HEK293T (cell line): ENCODE results near the gene LTK.

Experiments
- CTCF ChIA-PET: fragments of 350-600 bp; formaldehyde crosslinking; extraction: SDS; loops from one replicate; lab custom pipeline; 2021; ENCODE audit warnings: antibody characterized with exemption, inconsistent platforms; lab: Yijun Ruan, JAX
- POLR2A ChIA-PET: fragments of 350-600 bp; formaldehyde crosslinking; extraction: SDS; loops from one replicate; lab custom pipeline; 2020; ENCODE audit warnings: antibody characterized with exemption, inconsistent platforms; lab: Yijun Ruan, JAX
- DNase-seq: peaks from one replicate; pipeline ENCODE4 v3.0.0; 2012; ENCODE audit warnings: mixed read lengths; ENCODE audit errors: extremely low spot score
- ARNT ChIP-seq: fragments of 450-650 bp; IDR thresholded peaks from 2 replicates; pipeline ENCODE4 v1.6.1; 2017; ENCODE audit warnings: mild to moderate bottlenecking
- BHLHE40 ChIP-seq: fragments of 450-650 bp; IDR thresholded peaks from 2 replicates; pipeline ENCODE4 v1.6.1; 2016; ENCODE audit warnings: mild to moderate bottlenecking, moderate library complexity, borderline replicate concordance
- CTBP1 ChIP-seq: fragments of 450-650 bp; IDR thresholded peaks from 2 replicates; pipeline ENCODE4 v1.6.1; 2016; ENCODE audit warnings: borderline replicate concordance
- ELF4 ChIP-seq: fragments of 450-650 bp; IDR thresholded peaks from 2 replicates; pipeline ENCODE4 v1.6.1; 2017; ENCODE audit warnings: antibody characterized with exemption
- FOXA1 ChIP-seq: fragments of 450-650 bp; IDR thresholded peaks from 2 replicates; pipeline ENCODE4 v1.6.1; 2016; ENCODE audit warnings: mild to moderate bottlenecking
- FOXK2 ChIP-seq: fragments of 450-650 bp; IDR thresholded peaks from 2 replicates; pipeline ENCODE4 v1.6.1; 2016; ENCODE audit warnings: mild to moderate bottlenecking
- FOXM1 ChIP-seq: fragments of 450-650 bp; IDR thresholded peaks from 2 replicates; pipeline ENCODE4 v1.6.1; 2017; ENCODE audit warnings: mild to moderate bottlenecking, borderline replicate concordance
- HDGF ChIP-seq: fragments of 450-650 bp; IDR thresholded peaks from 2 replicates; pipeline ENCODE4 v1.6.1; 2017; ENCODE audit warnings: antibody characterized with exemption, borderline replicate concordance
- L3MBTL2 ChIP-seq: fragments of 450-650 bp; conservative IDR thresholded peaks from 2 replicates; pipeline ENCODE4 v1.6.1; 2016; ENCODE audit warnings: mild to moderate bottlenecking
- LEF1 ChIP-seq: fragments of 450-650 bp; IDR thresholded peaks from 2 replicates; pipeline ENCODE4 v1.6.1; 2017; ENCODE audit warnings: mild to moderate bottlenecking, borderline replicate concordance
- NFRKB ChIP-seq: fragments of 450-650 bp; IDR thresholded peaks from 2 replicates; pipeline ENCODE4 v1.6.1; 2016; ENCODE audit warnings: mild to moderate bottlenecking, moderate library complexity
- PKNOX1 ChIP-seq: fragments of 450-650 bp; IDR thresholded peaks from 2 replicates; pipeline ENCODE4 v1.6.1; 2016
- SP1 ChIP-seq: fragments of 450-650 bp; IDR thresholded peaks from 2 replicates; pipeline ENCODE4 v1.6.1; 2017
- SUZ12 ChIP-seq: fragments of 450-650 bp; IDR thresholded peaks from 2 replicates; pipeline ENCODE4 v1.6.1; 2016; ENCODE audit warnings: mild to moderate bottlenecking
- TARDBP ChIP-seq: fragments of 450-650 bp; IDR thresholded peaks from 2 replicates; pipeline ENCODE4 v1.6.1; 2016
- ZNF384 ChIP-seq: fragments of 450-650 bp; IDR thresholded peaks from 2 replicates; pipeline ENCODE4 v1.6.1; 2016

Gene LTK

GRCh38 chr15:41544650-41545015 lies 31.0 kb upstream of the LTK start:
- no peak for DNase-seq
- ChIA-PET POLR2A (interaction anchor here (0.7 to 1.7 kb wide), 11 partner anchors 8 to 183 kb away, joined by 3 to 6 read pairs (median 3); no protein-coding TSS in a partner anchor), CTCF (interaction anchor here (0.6 to 0.8 kb wide), 2 partner anchors 14 to 79 kb away, joined by 3 read pairs; no protein-coding TSS in a partner anchor)
- TF ChIP-seq FOXA1 (no peak), PKNOX1 (no peak), TARDBP (no peak), SUZ12 (no peak), CTBP1 (no peak), L3MBTL2 (no peak), LEF1 (no peak), HDGF (no peak), ZNF384 (no peak), BHLHE40 (no peak), ELF4 (no peak), SP1 (no peak), ARNT (no peak), NFRKB (no peak), FOXK2 (no peak)

- CTCF ChIA-PET = no interaction called here
- TF ChIP-seq SP1 (no peak), FOXM1 (no peak), ZNF384 (no peak), CTBP1 (no peak), FOXK2 (no peak), FOXA1 (no peak), TARDBP (no peak), HDGF (no peak), BHLHE40 (no peak), ELF4 (no peak), ARNT (no peak), NFRKB (no peak)
- POLR2A ChIA-PET = interaction anchor here (0.7 to 1.7 kb wide), 8 partner anchors 9 to 62 kb away, joined by 3 to 6 read pairs (median 6); no protein-coding TSS in a partner anchor
- DNase-seq = no peak
Measured at GRCh38 chr15:41543521-41543870, 29.9 kb upstream of the LTK start.

GRCh38 chr15:41536866-41537265 lies 23.2 kb upstream of the LTK start:
- ChIA-PET CTCF (no interaction called here), POLR2A (no interaction called here)
- TF ChIP-seq TARDBP (no peak), SP1 (no peak), FOXM1 (no peak)
- DNase-seq = no peak

GRCh38 chr15:41535544-41535943 lies 21.9 kb upstream of the LTK start:
- TF ChIP-seq L3MBTL2 (no peak), SUZ12 (no peak), SP1 (no peak)
- CTCF ChIA-PET = no interaction called here
- POLR2A ChIA-PET = no interaction called here
- no peak for DNase-seq

GRCh38 chr15:41530363-41530956 lies 16.8 kb upstream of the LTK start:
- POLR2A ChIA-PET = no interaction called here

GRCh38 chr15:41523097-41523496 lies 9.5 kb upstream of the LTK start:
- ChIA-PET CTCF (interaction anchor here (0.5 kb wide), 1 partner anchor 18 kb away, joined by 3 read pairs; no protein-coding TSS in a partner anchor), POLR2A (no interaction called here)
- TF ChIP-seq PKNOX1 = no peak
- no peak for TF ChIP-seq LEF1
- no peak for DNase-seq

More at GRCh38 chr15:41530363-41530956, 16.8 kb upstream of the LTK start:
- no peak for DNase-seq
- CTCF ChIA-PET = no interaction called here
- TF ChIP-seq ARNT (no peak), FOXM1 (no peak), BHLHE40 (no peak), LEF1 (no peak), ZNF384 (no peak), NFRKB (no peak), CTBP1 (no peak), SUZ12 (no peak), TARDBP (no peak), HDGF (no peak), PKNOX1 (no peak), L3MBTL2 (no peak)

GRCh38 chr15:41521614-41522013 lies 8.0 kb upstream of the LTK start:
- CTCF ChIA-PET = no interaction called here
- no peak for DNase-seq
- TF ChIP-seq FOXM1 = no peak
- no peak for TF ChIP-seq ZNF384
- no peak for TF ChIP-seq L3MBTL2
- no peak for TF ChIP-seq HDGF
- TF ChIP-seq FOXA1 = no peak
- TF ChIP-seq ARNT = no peak
- no peak for TF ChIP-seq LEF1
- no peak for TF ChIP-seq SP1
- TF ChIP-seq TARDBP = no peak
- no peak for TF ChIP-seq NFRKB
- no peak for TF ChIP-seq CTBP1
- no peak for TF ChIP-seq PKNOX1
- no peak for TF ChIP-seq ELF4
- no peak for TF ChIP-seq SUZ12
- no peak for TF ChIP-seq FOXK2
- no peak for TF ChIP-seq BHLHE40
- POLR2A ChIA-PET = no interaction called here
